BLaER1 (cell line): Measurements from ENCODE around the gene RACGAP1.

ENCODE experiments used
- H3K27ac ChIP-seq: shearing (Covaris generic); formaldehyde crosslinking; 2 replicates; pipeline ENCODE4 v1.8.1; 2022
- H3K27me3 ChIP-seq: shearing (Covaris generic); formaldehyde crosslinking; 2 replicates; pipeline ENCODE4 v1.8.1; 2022
- H3K36me3 ChIP-seq: shearing (Covaris generic); formaldehyde crosslinking; 2 replicates; pipeline ENCODE4 v1.8.1; 2022
- H3K4me1 ChIP-seq: shearing (Covaris generic); formaldehyde crosslinking; 2 replicates; pipeline ENCODE4 v1.8.1; 2022
- H3K4me2 ChIP-seq: shearing (Covaris generic); formaldehyde crosslinking; 2 replicates; pipeline ENCODE4 v1.8.1; 2022
- H3K4me3 ChIP-seq: shearing (Covaris generic); formaldehyde crosslinking; 2 replicates; pipeline ENCODE4 v1.8.1; 2022
- H3K9ac ChIP-seq: shearing (Covaris generic); formaldehyde crosslinking; 2 replicates; pipeline ENCODE4 v1.8.1; 2022
- H3K9me3 ChIP-seq: shearing (Covaris generic); formaldehyde crosslinking; 2 replicates; pipeline ENCODE4 v1.8.1; 2022
- H4K20me1 ChIP-seq: shearing (Covaris generic); formaldehyde crosslinking; 2 replicates; pipeline ENCODE4 v1.8.1; 2022
- Cebpa-rat ChIP-seq: shearing (Covaris generic); IDR thresholded peaks from 2 replicates; pipeline ENCODE4 v1.8.1; 2022

RACGAP1 gene

DNA sequence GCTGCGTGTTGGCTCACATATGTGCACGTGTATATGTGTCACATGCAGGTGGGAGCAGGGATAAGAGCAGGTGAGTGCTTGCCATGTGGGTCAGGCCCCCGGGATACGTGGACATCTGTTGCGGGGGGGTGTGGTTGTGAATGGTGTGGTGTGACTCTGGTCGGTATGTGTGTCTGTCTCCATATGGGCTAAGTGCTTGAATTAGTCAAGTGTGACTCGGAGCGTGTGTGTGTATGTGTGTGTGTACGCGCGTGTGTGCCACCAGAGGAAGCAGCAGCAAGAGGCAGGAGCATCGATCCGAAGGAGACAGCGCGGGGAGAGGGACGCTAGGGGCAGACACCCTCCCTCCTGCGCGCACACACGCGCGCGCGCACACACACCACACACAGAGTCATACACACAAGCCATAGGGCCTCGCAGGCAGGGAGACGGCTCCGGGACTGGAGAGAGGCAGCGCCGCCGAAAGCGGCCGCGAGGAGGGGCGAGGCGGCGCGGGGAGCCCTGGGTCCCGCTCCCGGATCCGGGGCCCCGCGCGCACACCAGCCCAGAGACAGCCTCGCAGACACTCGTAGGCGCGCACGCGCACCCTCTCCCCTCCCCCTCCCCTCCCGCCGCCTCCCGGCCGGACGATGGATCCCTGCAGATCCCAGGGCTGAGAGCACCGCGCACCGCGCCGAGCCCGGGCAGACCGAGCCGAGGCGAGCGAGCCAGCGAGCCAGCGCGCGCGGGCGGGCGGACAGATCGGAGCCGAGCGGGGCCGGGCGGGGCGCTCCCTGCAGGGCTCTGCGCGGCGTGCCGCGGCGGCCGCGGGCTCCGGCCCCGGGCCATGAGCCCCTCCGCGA is 31.9 kb upstream of the RACGAP1 start, which contains the start of gene ASIC1:
Gene ASIC1 (plus strand): TSS at position 597 of the 842 bp plus-strand sequence. CDS start 1,171 bp downstream, outside the sequence.
- Histone ChIP-seq H3K4me2 (peak within 1 kb of the TSS; percentile 92), H3K9ac (peak within 1 kb of the TSS; percentile 72), H3K27me3 (peaks cover 37% of the 10 kb centered on the region), H3K36me3 (0 out of 2 replicates have a peak, but pooled peaks cover 6% of the 10 kb centered on the region), H3K4me3 (peak within 1 kb of the TSS; percentile 78), H3K27ac (peak within 1 kb of the TSS; percentile 51), H4K20me1 (peaks cover 8% of the 10 kb centered on the region; the same call in 1 of the 2 replicates), H3K9me3 (no peaks in the 10 kb centered on the region), H3K4me1 (peaks cover 39% of the 10 kb centered on the region)
- no peak for TF ChIP-seq Cebpa-rat

DNA sequence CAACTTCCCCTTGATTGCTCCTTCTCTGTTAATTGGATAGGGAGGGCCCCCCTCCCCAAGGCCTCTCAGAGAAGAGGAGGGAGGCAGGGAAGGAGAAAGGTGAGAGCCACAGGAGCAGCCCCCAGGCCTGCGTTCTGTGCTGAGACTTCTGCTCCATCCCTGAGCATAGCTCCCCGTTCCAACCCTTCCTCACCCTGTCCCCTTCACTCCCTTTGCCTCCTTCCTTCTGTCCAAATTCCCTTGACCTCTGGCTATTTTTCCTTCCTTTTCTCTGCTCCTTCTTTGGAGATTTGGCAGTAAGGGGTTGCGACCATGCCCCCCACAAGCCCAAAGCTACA is 31.3 kb upstream of the RACGAP1 start:
- Histone ChIP-seq H3K27me3 (peaks cover 43% of the 10 kb centered on the region), H3K4me3 (peak overlapping the region; percentile 78), H4K20me1 (peaks cover 8% of the 10 kb centered on the region), H3K36me3 (0 out of 2 replicates have a peak, but pooled peaks cover 6% of the 10 kb centered on the region), H3K9ac (no peak overlapping the region; the same call in 1 of the 2 replicates), H3K4me1 (peaks cover 35% of the 10 kb centered on the region), H3K27ac (no peak overlapping the region), H3K4me2 (peak overlapping the region; percentile 92), H3K9me3 (no peaks in the 10 kb centered on the region)
- no peak for TF ChIP-seq Cebpa-rat

DNA sequence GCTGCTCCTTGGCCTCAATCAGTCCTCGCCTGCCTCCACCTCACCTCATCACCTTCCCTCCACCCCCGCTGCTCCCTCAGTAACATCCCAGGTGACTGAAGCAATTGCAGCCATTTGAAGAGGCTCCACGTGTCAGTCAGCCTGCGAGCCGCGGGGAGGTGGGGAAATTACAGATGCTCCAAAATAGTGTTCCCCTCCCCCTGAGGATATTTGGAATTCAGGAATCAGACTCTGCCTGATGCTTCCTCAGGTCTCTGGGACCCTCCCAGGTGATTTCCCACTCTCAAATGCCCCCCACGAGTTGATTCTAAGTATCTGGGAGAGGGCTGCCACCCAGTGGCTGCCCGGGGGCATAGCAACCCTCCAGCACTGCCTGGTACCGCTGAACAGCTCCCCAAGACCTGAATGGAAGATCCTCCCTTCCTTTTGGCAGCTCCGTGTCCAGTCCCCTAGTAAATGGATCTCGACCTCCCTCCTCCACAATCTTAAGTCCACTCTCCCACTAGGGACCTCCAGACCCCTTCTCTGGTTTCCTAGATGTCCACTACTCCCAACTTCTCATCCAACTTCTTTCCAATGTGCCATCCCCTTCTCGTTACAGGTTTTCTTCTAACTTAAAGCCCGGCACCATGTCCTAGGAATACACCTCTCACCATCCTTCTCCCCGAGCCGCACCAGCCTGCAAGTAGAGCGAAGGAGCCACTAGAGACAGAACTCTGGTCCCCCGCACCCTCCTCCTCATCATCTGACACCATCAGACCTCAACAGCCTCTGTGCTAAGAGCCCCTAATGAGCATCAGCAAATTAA is 30.7 kb upstream of the RACGAP1 start:
- H4K20me1 ChIP-seq = peaks cover 8% of the 10 kb centered on the region
- 0 out of 2 replicates have a peak, but pooled peaks cover 6% of the 10 kb centered on the region for H3K36me3 ChIP-seq
- H3K27me3 ChIP-seq = peaks cover 49% of the 10 kb centered on the region
- no peak overlapping the region; the same call in 1 of the 2 replicates for H3K4me3 ChIP-seq
- peaks cover 31% of the 10 kb centered on the region for H3K4me1 ChIP-seq
- H3K4me2 ChIP-seq = peak overlapping the region; percentile 92
- no peak overlapping the region for H3K9ac ChIP-seq
- H3K27ac ChIP-seq = no peak overlapping the region
- no peak for TF ChIP-seq Cebpa-rat
- no peaks in the 10 kb centered on the region for H3K9me3 ChIP-seq

DNA sequence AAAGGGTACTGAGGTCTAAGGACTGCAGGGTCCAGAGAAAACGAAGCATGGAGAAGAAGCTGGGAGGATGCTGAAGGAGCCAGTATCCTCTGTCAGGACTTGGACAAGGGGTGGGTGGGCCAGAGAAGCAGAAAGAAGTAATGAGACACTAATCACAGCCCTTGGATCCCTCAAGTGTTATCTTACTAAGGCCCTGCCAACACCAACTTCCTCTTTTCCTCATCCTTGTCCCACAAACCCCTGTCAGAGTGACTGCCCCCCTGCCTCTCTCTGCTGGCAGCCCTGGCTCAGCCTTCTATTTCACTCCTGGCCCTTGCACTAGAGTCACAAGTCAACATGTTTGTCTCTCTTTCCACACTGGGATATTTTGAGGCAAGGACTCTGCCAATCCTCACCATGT is 28.3 kb upstream of the RACGAP1 start:
- Histone ChIP-seq H3K36me3 (no peaks in the 10 kb centered on the region), H3K4me3 (no peak overlapping the region), H3K4me2 (no peak overlapping the region), H3K4me1 (peaks cover 22% of the 10 kb centered on the region), H3K27ac (no peak overlapping the region), H3K27me3 (peaks cover 71% of the 10 kb centered on the region), H3K9me3 (no peaks in the 10 kb centered on the region), H4K20me1 (peaks cover 8% of the 10 kb centered on the region), H3K9ac (no peak overlapping the region)
- TF ChIP-seq Cebpa-rat = no peak

DNA sequence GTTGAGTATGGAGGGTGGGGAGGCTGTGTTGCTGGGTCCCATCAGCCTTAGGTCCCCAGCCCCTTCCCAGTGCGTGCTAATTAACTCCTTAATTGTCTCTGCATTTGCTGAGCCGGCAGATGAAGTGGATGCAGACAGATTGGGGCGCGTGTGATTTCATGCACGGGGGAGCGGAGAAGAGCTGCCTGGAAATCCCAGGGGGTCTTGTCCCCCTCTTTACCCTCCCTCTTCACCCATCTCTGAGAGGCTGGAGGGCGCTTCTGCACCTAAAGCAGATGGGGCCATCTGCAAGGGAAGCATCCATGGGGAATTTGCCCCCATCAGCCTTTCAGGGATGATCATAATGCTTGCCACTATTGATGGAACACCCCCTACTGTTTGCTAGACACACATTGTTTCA is 27.7 kb upstream of the RACGAP1 start:
- peaks cover 66% of the 10 kb centered on the region for H3K27me3 ChIP-seq
- H3K4me2 ChIP-seq = no peak overlapping the region
- H3K36me3 ChIP-seq = no peaks in the 10 kb centered on the region
- no peak overlapping the region for H3K9ac ChIP-seq
- peaks cover 15% of the 10 kb centered on the region for H3K4me1 ChIP-seq
- H3K4me3 ChIP-seq = no peak overlapping the region
- peaks cover 8% of the 10 kb centered on the region for H4K20me1 ChIP-seq
- no peak for TF ChIP-seq Cebpa-rat
- H3K27ac ChIP-seq = no peak overlapping the region
- H3K9me3 ChIP-seq = no peaks in the 10 kb centered on the region

DNA sequence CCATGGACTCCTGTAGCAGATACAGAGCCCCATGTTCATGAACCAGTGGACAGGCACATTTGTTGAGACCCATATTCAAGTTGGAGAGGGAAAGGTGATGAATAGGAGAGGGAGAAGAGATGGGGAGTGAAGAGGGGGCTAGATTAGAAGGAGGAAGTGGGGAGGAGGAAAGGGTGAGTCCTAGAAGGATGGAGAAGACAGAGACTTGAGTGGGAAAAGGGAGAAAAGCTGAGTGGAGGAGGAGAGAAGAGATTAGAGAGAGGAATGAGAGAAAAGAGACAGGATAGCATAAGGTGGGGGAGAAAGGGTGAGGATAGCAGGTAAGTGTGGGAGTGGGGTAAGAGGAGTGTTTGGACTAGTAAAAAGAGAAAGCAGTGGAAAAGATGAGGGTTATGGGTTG is 27.2 kb upstream of the RACGAP1 start:
- Histone ChIP-seq H3K9me3 (no peaks in the 10 kb centered on the region), H3K9ac (no peak overlapping the region), H3K27me3 (peaks cover 64% of the 10 kb centered on the region)

DNA sequence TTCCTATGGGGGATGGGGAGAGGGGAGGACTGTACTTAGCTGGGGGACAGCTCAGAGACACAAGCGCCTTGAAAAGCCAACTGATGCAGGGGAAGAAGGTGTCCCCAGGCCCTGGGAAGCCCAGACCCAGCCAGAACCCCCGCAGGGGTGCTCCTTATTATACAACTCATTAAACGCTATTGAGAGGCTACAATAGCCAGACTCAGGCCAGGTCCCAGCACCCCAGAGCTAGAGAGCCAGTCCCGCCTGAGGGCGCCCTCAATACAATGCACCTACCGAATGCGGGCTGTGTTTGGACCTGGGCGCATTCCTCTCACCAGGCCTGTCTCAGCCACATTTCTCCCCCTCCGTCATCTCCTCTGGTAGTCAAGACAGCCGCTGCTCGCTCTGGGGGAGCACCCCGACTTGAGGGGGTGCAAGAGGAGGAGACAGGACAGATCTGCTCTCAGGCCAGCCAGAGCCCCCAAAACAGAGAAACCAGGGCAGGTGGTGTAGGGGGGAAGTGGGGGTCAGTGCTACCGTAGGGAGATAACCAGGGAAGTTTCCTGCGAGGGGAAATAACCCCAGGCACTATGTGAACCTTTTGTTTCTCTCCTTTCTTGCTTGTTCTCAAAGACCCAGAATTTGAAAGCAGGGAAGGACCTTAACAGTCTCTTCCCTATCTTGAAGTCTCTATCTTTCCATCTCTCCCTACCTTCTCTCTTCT is 26.0 kb upstream of the RACGAP1 start:
- no peak overlapping the region for H3K4me3 ChIP-seq
- H3K36me3 ChIP-seq = no peaks in the 10 kb centered on the region
- H3K9ac ChIP-seq = no peak overlapping the region
- peaks cover 52% of the 10 kb centered on the region for H3K27me3 ChIP-seq
- no peak overlapping the region for H3K27ac ChIP-seq
- TF ChIP-seq Cebpa-rat = no peak
- H3K4me2 ChIP-seq = no peak overlapping the region
- peaks cover 5% of the 10 kb centered on the region for H3K4me1 ChIP-seq
- H3K9me3 ChIP-seq = no peaks in the 10 kb centered on the region
- H4K20me1 ChIP-seq = peaks cover under 1% of the 10 kb centered on the region; the same call in 1 of the 2 replicates

More for the DNA sequence above, 27.2 kb upstream of the RACGAP1 start:
- no peak overlapping the region for H3K27ac ChIP-seq
- no peaks in the 10 kb centered on the region for H3K36me3 ChIP-seq
- peaks cover 8% of the 10 kb centered on the region for H4K20me1 ChIP-seq
- H3K4me1 ChIP-seq = peaks cover 15% of the 10 kb centered on the region
- no peak overlapping the region for H3K4me3 ChIP-seq
- no peak overlapping the region for H3K4me2 ChIP-seq
- TF ChIP-seq Cebpa-rat = no peak

DNA sequence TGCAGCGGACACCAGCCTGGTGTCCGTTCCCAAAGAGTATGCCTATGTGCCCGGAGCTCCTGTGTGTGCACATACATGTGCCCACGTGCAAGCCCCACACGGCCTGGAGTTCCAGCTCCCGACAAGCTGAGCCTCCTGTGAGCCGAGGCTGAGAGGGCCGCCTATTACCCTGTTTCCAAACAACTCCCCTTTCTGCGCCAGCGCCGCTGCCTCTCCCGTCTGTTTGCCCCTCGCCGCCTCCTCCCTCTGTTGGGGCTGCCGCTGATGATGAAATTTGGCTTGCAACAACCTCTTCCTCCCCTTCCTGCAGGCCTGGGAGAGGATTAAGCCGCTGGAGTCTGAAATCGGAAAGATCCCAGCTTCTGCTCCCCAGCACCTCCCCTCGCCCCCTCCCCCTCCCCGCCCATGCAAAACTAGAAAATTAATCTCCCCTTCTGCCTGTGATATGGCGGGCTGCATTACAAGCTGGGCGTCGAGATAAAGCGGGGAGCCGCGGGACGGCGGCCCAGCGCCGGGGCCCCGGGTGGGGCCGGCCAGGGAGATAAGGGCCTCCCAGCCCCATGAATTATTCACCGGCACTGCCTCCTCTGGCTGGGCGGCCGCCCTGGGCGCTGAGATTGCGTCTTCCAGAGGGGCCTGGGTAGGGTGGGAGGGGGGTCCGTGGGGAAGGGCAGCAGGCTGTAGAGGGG is 25.3 kb upstream of the RACGAP1 start:
- H3K36me3 ChIP-seq = no peaks in the 10 kb centered on the region
- no peaks in the 10 kb centered on the region for H3K4me1 ChIP-seq
- no peaks in the 10 kb centered on the region; the same call in 1 of the 2 replicates for H4K20me1 ChIP-seq
- H3K9me3 ChIP-seq = no peaks in the 10 kb centered on the region
- TF ChIP-seq Cebpa-rat = no peak
- H3K27ac ChIP-seq = no peak overlapping the region
- no peak overlapping the region for H3K4me2 ChIP-seq
- H3K27me3 ChIP-seq = peaks cover 47% of the 10 kb centered on the region
- H3K9ac ChIP-seq = no peak overlapping the region
- no peak overlapping the region for H3K4me3 ChIP-seq

DNA sequence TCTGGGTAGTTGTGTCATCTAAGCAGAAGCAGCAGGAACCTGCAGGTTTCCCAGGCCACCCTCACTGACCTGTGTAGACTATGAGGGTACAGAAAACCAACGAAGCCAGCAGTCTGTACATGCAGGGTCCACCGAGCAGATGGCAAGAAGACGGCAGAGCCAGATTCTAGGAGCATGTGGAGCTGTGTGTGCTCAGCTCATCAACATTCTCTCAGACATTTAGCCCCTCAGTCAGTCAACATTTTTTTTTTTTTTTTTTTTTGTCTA is 24.8 kb upstream of the RACGAP1 start:
- H3K4me2 ChIP-seq = no peak overlapping the region
- no peaks in the 10 kb centered on the region; the same call in 1 of the 2 replicates for H4K20me1 ChIP-seq
- H3K4me3 ChIP-seq = no peak overlapping the region
- peaks cover 47% of the 10 kb centered on the region for H3K27me3 ChIP-seq
- no peaks in the 10 kb centered on the region for H3K9me3 ChIP-seq
- TF ChIP-seq Cebpa-rat = no peak
- H3K36me3 ChIP-seq = no peaks in the 10 kb centered on the region
- H3K27ac ChIP-seq = no peak overlapping the region
- no peak overlapping the region for H3K9ac ChIP-seq
- no peaks in the 10 kb centered on the region for H3K4me1 ChIP-seq
